Tibial nerve (tissue), 4 donors: ENCODE data around the gene GRHL1.

ENCODE experiments used
- EP300 ChIP-seq, 2 donors: sonication (generic); formaldehyde crosslinking; IDR thresholded peaks; one replicate each; pipeline ENCODE4 v1.6.1; 2017; ENCODE audit warnings: antibody characterized with exemption in 2 of 2, mild to moderate bottlenecking in 1 of 2
- POLR2A ChIP-seq, 2 donors: fragments of 450-650 bp; IDR thresholded peaks; one replicate each; pipeline ENCODE4 v1.6.1; 2017; ENCODE audit warnings: antibody characterized with exemption in 2 of 2, mild to moderate bottlenecking in 2 of 2, moderate library complexity in 2 of 2
- TF ChIP-seq, protein P1 (sequence below), 5 experiments: fragments of 200-600 bp in 3 of 5; fragments of 450-650 bp in 2 of 5; sonication (generic) in 3 of 5; IDR thresholded peaks; one replicate each; pipeline ENCODE4 v1.5.1; 2016 to 2019; ENCODE audit warnings: antibody characterized with exemption in 5 of 5, mild to moderate bottlenecking in 3 of 5, moderate library complexity in 2 of 5

DNA sequence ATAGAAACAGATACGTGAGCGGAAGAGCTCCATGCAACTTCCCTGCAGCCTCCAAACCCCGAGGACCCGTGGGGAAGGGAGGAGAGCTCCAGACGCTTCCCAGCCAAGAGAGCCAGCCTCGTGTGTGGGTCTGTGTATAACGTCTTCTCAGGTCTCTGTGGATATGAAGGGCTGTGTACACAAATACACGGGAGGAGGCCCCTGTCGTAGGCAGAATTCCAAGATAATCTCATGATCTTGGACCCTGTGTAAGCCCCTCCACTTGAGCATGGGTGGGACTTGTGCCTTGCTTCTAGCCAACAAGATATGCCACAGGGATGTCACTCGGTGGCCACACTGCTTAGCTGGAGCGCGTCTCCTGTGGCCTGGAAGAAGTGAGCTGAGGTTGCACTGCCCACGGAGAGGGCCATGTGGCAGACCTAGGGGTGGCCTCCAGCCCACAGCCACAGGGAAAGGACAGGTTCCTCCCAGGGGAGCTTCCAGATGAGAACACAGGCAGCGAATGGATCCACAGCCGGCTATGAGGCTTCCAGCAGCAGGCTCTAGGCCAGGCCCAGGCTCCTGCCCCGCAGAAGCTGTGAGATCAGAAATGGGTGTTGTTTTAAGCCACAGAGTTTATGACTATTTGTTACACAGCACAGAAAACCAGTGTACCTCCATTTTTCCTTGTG is 76.3 kb downstream of the GRHL1 start:
- TF ChIP-seq, protein P1, sequence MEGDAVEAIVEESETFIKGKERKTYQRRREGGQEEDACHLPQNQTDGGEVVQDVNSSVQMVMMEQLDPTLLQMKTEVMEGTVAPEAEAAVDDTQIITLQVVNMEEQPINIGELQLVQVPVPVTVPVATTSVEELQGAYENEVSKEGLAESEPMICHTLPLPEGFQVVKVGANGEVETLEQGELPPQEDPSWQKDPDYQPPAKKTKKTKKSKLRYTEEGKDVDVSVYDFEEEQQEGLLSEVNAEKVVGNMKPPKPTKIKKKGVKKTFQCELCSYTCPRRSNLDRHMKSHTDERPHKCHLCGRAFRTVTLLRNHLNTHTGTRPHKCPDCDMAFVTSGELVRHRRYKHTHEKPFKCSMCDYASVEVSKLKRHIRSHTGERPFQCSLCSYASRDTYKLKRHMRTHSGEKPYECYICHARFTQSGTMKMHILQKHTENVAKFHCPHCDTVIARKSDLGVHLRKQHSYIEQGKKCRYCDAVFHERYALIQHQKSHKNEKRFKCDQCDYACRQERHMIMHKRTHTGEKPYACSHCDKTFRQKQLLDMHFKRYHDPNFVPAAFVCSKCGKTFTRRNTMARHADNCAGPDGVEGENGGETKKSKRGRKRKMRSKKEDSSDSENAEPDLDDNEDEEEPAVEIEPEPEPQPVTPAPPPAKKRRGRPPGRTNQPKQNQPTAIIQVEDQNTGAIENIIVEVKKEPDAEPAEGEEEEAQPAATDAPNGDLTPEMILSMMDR (IDR thresholded peaks at IDR 0.05), result no peak
- no peak for TF ChIP-seq EP300 (IDR thresholded peaks at IDR 0.05)
- no peak for TF ChIP-seq POLR2A (IDR thresholded peaks at IDR 0.05)
